ENCODE measurements around the gene TCF4. TPM values are rescaled to one million over a fixed set of nuclear protein-coding genes. Genes with fewer than 3 reads are reported as not detected.

The TCF4 gene
- total and polyA plus RNA-seq, 2 experiments from 2014 or later = 77.7 to 89.2 TPM

- TF ChIP-seq ETS1 (IDR thresholded peaks at IDR 0.05) = no peak
- no peak for TF ChIP-seq EZH2 (IDR thresholded peaks at IDR 0.05; ENCODE audit: low read depth, unreplicated experiment)
- TF ChIP-seq EZH2phosphoT487 (IDR thresholded peaks at IDR 0.05; ENCODE audit: unreplicated experiment) = no peak
- TF ChIP-seq ZNF114 (CRISPR knock-in tag; IDR thresholded peaks at IDR 0.05) = no peak
- TF ChIP-seq REST (IDR thresholded peaks at IDR 0.05; ENCODE audit: unreplicated experiment) = no peak
- TF ChIP-seq CREB1 (CRISPR knock-in tag; IDR thresholded peaks at IDR 0.05; ENCODE audit: low read depth) = no peak
- no peak for TF ChIP-seq POLR2AphosphoS5 (IDR thresholded peaks at IDR 0.05; ENCODE audit: low read depth)
Observed at GRCh38 chr18:55365342-55365741, 222.7 kb downstream of the TCF4 start (continued).

- Histone ChIP-seq H3K4me1 (ENCODE audit: insufficient read depth) (peaks cover 5% of the 10 kb centered on the region; the same call in 1 of the 2 replicates), H3K9me2 (ENCODE audit: insufficient read depth) (no peaks in the 10 kb centered on the region), H3F3A (replicated peaks; ENCODE audit: low read depth) (no peaks in the 10 kb centered on the region), H3K36me3 (ENCODE audit: insufficient read depth) (no peaks in the 10 kb centered on the region), H3K27ac (ENCODE audit: low read depth) (no peak overlapping the region), H2AFZ (no peak overlapping the region), H4K20me1 (replicated peaks; ENCODE audit: insufficient read depth) (no peaks in the 10 kb centered on the region), H3K4me3 (no peak overlapping the region), H3K79me2 (replicated peaks; ENCODE audit: insufficient read depth) (peaks cover 14% of the 10 kb centered on the region), H3K4me2 (no peak overlapping the region), H3K27me3 (ENCODE audit: insufficient read depth) (no peaks in the 10 kb centered on the region)
- H3K4me3 Mint-ChIP-seq = no peak overlapping the region
- peaks cover 7% of the 10 kb centered on the region for H3K27me3 Mint-ChIP-seq (ENCODE audit: insufficient read depth, low read depth, poor library complexity)
- H3K36me3 Mint-ChIP-seq (ENCODE audit: low read depth) = no peaks in the 10 kb centered on the region
- DNase-seq (ENCODE audit: low spot score) (no peak), ATAC-seq (no peak)
- peak overlapping the region; percentile 68; the same call in 1 of the 2 replicates for H3K27ac Mint-ChIP-seq
- H3K9me3 Mint-ChIP-seq = no peaks in the 10 kb centered on the region; the same call in 2 of the 3 replicates
- H3K4me1 Mint-ChIP-seq = peaks cover 29% of the 10 kb centered on the region
- no peak for TF ChIP-seq ZNF462 (CRISPR knock-in tag; IDR thresholded peaks at IDR 0.05)
- TF ChIP-seq REST (IDR thresholded peaks at IDR 0.05; ENCODE audit: unreplicated experiment) = no peak
- no peak for TF ChIP-seq JUNB (IDR thresholded peaks at IDR 0.05; ENCODE audit: unreplicated experiment)
- TF ChIP-seq CREB1 (CRISPR knock-in tag; IDR thresholded peaks at IDR 0.05; ENCODE audit: low read depth) = no peak
- TF ChIP-seq ZNF331 (CRISPR knock-in tag; IDR thresholded peaks at IDR 0.05; ENCODE audit: low read depth) = no peak
- no peak for TF ChIP-seq STAT1 (IDR thresholded peaks at IDR 0.05; ENCODE audit: unreplicated experiment)
Observed at GRCh38 chr18:55362303-55362702, 225.7 kb downstream of the TCF4 start.

Data from GM23338 (cell line).